ENCODE measurements around the gene INTS3. TPM values are rescaled to one million over a fixed set of nuclear protein-coding genes. Genes with fewer than 3 reads are reported as not detected.
"Not testable (repeated sequence)": the region's sequence is repeated elsewhere in the genome, so short reads cannot be mapped to it uniquely, and the experiment has no call there.

Gene INTS3
- total and polyA plus RNA-seq, 8 donors = 50.5 to 131 (median 111) TPM

- Histone ChIP-seq H3K4me3 (no peak overlapping the region), H3K9me3 (no peaks in the 10 kb centered on the region), H3K27me3 (no peaks in the 10 kb centered on the region), H3K36me3 (no peaks in the 10 kb centered on the region), H3K4me1 (peaks cover 18 to 20% of the 10 kb centered on the region in 2 donors), H3K27ac (peak overlapping the region in 1 of 2 donors; percentile 80)
- no peak for TF ChIP-seq CTCF (IDR thresholded peaks at IDR 0.05)
- intact Hi-C loops (cut with DNase I) = no loop called here
- DNase-seq (no peak), ATAC-seq (no peak)
These were observed 28.1 kb upstream of the INTS3 start for GRCh38 chr1:153699768-153700167.

GRCh38 chr1:153705484-153705883 lies 22.4 kb upstream of the INTS3 start:
- Histone ChIP-seq H3K27me3 (no peaks in the 10 kb centered on the region), H3K36me3 (no peaks in the 10 kb centered on the region), H3K4me1 (no peaks in the 10 kb centered on the region), H3K4me3 (no peak overlapping the region), H3K9me3 (no peaks in the 10 kb centered on the region), H3K27ac (no peak overlapping the region)
- no peak for DNase-seq
- ATAC-seq = no peak
- no peak for TF ChIP-seq CTCF (IDR thresholded peaks at IDR 0.05)
- intact Hi-C loops (cut with DNase I) = no loop called here

- ATAC-seq (no peak), DNase-seq (no peak)
- H3K4me1 ChIP-seq = no peaks in the 10 kb centered on the region
- H3K27ac ChIP-seq = no peak overlapping the region
- TF ChIP-seq CTCF (IDR thresholded peaks at IDR 0.05) = no peak
- no peak overlapping the region for H3K4me3 ChIP-seq
- H3K36me3 ChIP-seq = no peaks in the 10 kb centered on the region
- intact Hi-C loops (cut with DNase I) = no loop called here
- no peaks in the 10 kb centered on the region for H3K27me3 ChIP-seq
- H3K9me3 ChIP-seq = no peaks in the 10 kb centered on the region
These were observed 16.8 kb upstream of the INTS3 start for GRCh38 chr1:153711026-153711425.

- H3K27ac ChIP-seq; H3K36me3 ChIP-seq; DNase-seq; intact Hi-C loops (cut with DNase I); H3K4me1 ChIP-seq; H3K9me3 ChIP-seq; H3K27me3 ChIP-seq; ATAC-seq; H3K4me3 ChIP-seq: not testable (repeated sequence)
These were observed 11.6 kb upstream of the INTS3 start for GRCh38 chr1:153716211-153716610.

- Histone ChIP-seq H3K36me3 (no peaks in the 10 kb centered on the region), H3K27me3 (no peaks in the 10 kb centered on the region), H3K4me3 (no peak overlapping the region), H3K4me1 (no peaks in the 10 kb centered on the region), H3K9me3 (no peaks in the 10 kb centered on the region), H3K27ac (no peak overlapping the region)
- intact Hi-C loops (cut with DNase I) = no loop called here
- ATAC-seq = no peak
- no peak for TF ChIP-seq CTCF (IDR thresholded peaks at IDR 0.05)
- DNase-seq = no peak
These were observed 10.5 kb upstream of the INTS3 start for GRCh38 chr1:153717330-153717729.

GRCh38 chr1:153723687-153724086 lies 4.2 kb upstream of the INTS3 start:
- Histone ChIP-seq H3K36me3 (no peaks in the 10 kb centered on the region), H3K4me1 (peaks cover 0 to 7% of the 10 kb centered on the region in 2 donors), H3K4me3 (no peak overlapping the region), H3K9me3 (no peaks in the 10 kb centered on the region), H3K27ac (no peak overlapping the region), H3K27me3 (no peaks in the 10 kb centered on the region)
- no peak for ATAC-seq
- no peak for DNase-seq
- no peak for TF ChIP-seq CTCF (IDR thresholded peaks at IDR 0.05)
- intact Hi-C loops (cut with DNase I) = no loop called here

GRCh38 chr1:153724634-153725033 lies 3.2 kb upstream of the INTS3 start:
- DNase-seq; intact Hi-C loops (cut with DNase I); ATAC-seq; H3K36me3 ChIP-seq; H3K4me3 ChIP-seq; H3K27ac ChIP-seq; H3K27me3 ChIP-seq; H3K9me3 ChIP-seq: not testable (repeated sequence)
- peaks cover 8 to 16% of the 10 kb centered on the region in 2 donors for H3K4me1 ChIP-seq

Data from left lung (tissue), 10 donors.